H9 (cell line): Measurements from ENCODE around the gene HAGHL. TPM values are rescaled to one million over a fixed set of nuclear protein-coding genes. Genes with fewer than 3 reads are reported as not detected.
A peak's percentile ranks its signal among the peaks of the same experiment; 100 is the strongest.

ENCODE experiments used
- DNase-seq: peaks from one replicate; pipeline ENCODE4 v3.0.0-alpha.2; 2017
- H2AFZ ChIP-seq: one replicate; pipeline ENCODE4 v1.6.1; 2013; ENCODE audit warnings: mild to moderate bottlenecking, low read length, control low read depth, moderate library complexity
- H2AK5ac ChIP-seq: 2 replicates; pipeline ENCODE4 v1.6.1; 2013; ENCODE audit warnings: low read length, control low read depth, mixed read lengths; ENCODE audit not compliant: insufficient read length
- H2BK120ac ChIP-seq: one replicate; pipeline ENCODE4 v1.6.1; 2013; ENCODE audit warnings: low read depth, mild to moderate bottlenecking, low read length, control low read depth, inconsistent platforms; ENCODE audit not compliant: poor library complexity, severe bottlenecking
- H2BK12ac ChIP-seq: 2 replicates; pipeline ENCODE4 v1.6.1; 2013; ENCODE audit warnings: low read length, control low read depth, mixed read lengths, low read depth; ENCODE audit not compliant: insufficient read length
- H2BK15ac ChIP-seq: 2 replicates; pipeline ENCODE4 v1.6.1; 2013; ENCODE audit warnings: low read depth, low read length, control low read depth
- H2BK20ac ChIP-seq: one replicate; pipeline ENCODE4 v1.6.1; 2013; ENCODE audit warnings: low read depth, mild to moderate bottlenecking, low read length, control low read depth, inconsistent platforms; ENCODE audit not compliant: poor library complexity, severe bottlenecking
- H2BK5ac ChIP-seq: 2 replicates; pipeline ENCODE4 v1.6.1; 2013; ENCODE audit warnings: low read length, control low read depth, mixed read lengths; ENCODE audit not compliant: insufficient read length
- H3K14ac ChIP-seq: 2 replicates; pipeline ENCODE4 v1.6.1; 2013; ENCODE audit warnings: low read length, control low read depth; ENCODE audit not compliant: insufficient read depth
- H3K18ac ChIP-seq: 2 replicates; pipeline ENCODE4 v1.6.1; 2013; ENCODE audit warnings: low read depth, mild to moderate bottlenecking, mixed read lengths, low read length, control low read depth; ENCODE audit not compliant: insufficient read length
- H3K23ac ChIP-seq: 2 replicates; pipeline ENCODE4 v1.6.1; 2013; ENCODE audit warnings: low read length, control low read depth, mixed read lengths, low read depth; ENCODE audit not compliant: insufficient read length
- H3K23me2 ChIP-seq: 2 replicates; pipeline ENCODE4 v1.6.1; 2013; ENCODE audit warnings: low read depth, mild to moderate bottlenecking, mixed read lengths, low read length, control low read depth; ENCODE audit not compliant: insufficient read length, poor library complexity, severe bottlenecking
- H3K27ac ChIP-seq: 2 replicates; pipeline ENCODE4 v1.5.1; 2013; ENCODE audit warnings: low read length, control low read depth, mixed read lengths, low read depth; ENCODE audit not compliant: insufficient read length
- H3K27me3 ChIP-seq: 2 replicates; pipeline ENCODE4 v1.6.1; 2013; ENCODE audit warnings: low read length, control low read depth, inconsistent platforms; ENCODE audit not compliant: insufficient read depth
- H3K4ac ChIP-seq: 2 replicates; pipeline ENCODE4 v1.6.1; 2013; ENCODE audit warnings: low read depth, mild to moderate bottlenecking, control low read depth, inconsistent platforms, low read length, moderate library complexity
- H3K4me1 ChIP-seq: 2 replicates; pipeline ENCODE4 v1.6.1; 2013; ENCODE audit warnings: low read length, control low read depth, inconsistent platforms; ENCODE audit not compliant: insufficient read depth
- H3K4me2 ChIP-seq: 2 replicates; pipeline ENCODE4 v1.6.1; 2013; ENCODE audit warnings: low read length, control low read depth, mixed read lengths; ENCODE audit not compliant: insufficient read length, insufficient read depth
- H3K56ac ChIP-seq: 2 replicates; pipeline ENCODE4 v1.6.1; 2013; ENCODE audit warnings: low read depth, mild to moderate bottlenecking, mixed read lengths, low read length, control low read depth; ENCODE audit not compliant: insufficient read length
- H3K79me1 ChIP-seq: 2 replicates; pipeline ENCODE4 v1.6.1; 2013; ENCODE audit warnings: low read depth, mild to moderate bottlenecking, moderate library complexity, low read length, control low read depth, inconsistent platforms; ENCODE audit not compliant: insufficient read depth, poor library complexity, severe bottlenecking
- H3K79me2 ChIP-seq: 2 replicates; pipeline ENCODE4 v1.6.1; 2013; ENCODE audit warnings: low read length, control low read depth, inconsistent platforms; ENCODE audit not compliant: insufficient read depth
- H3K9ac ChIP-seq: 2 replicates; pipeline ENCODE4 v1.6.1; 2013; ENCODE audit warnings: low read length, control low read depth, mixed read lengths; ENCODE audit not compliant: insufficient read length; ENCODE audit errors: extremely low read depth
- H3K9me3 ChIP-seq: one replicate; pipeline ENCODE4 v1.6.1; 2013; ENCODE audit warnings: low read depth, low read length, inconsistent platforms; ENCODE audit not compliant: control insufficient read depth
- H3T11ph ChIP-seq: one replicate; pipeline ENCODE4 v1.6.1; 2013; ENCODE audit warnings: mild to moderate bottlenecking, low read length, control low read depth, inconsistent platforms
- H4K20me1 ChIP-seq: one replicate; pipeline ENCODE4 v1.6.1; 2013; ENCODE audit not compliant: control insufficient read depth, insufficient read length, insufficient read depth
- H4K5ac ChIP-seq: 2 replicates; pipeline ENCODE4 v1.6.1; 2013; ENCODE audit warnings: low read depth, mild to moderate bottlenecking, mixed read lengths, low read length, control low read depth; ENCODE audit not compliant: insufficient read length
- H4K8ac ChIP-seq: replicated peaks from 2 replicates; pipeline ENCODE4 v1.6.1; 2013; ENCODE audit warnings: low read length, control low read depth, mixed read lengths, low read depth; ENCODE audit not compliant: insufficient read length
- H4K91ac ChIP-seq: 2 replicates; pipeline ENCODE4 v1.6.1; 2013; ENCODE audit warnings: low read depth, mild to moderate bottlenecking, moderate library complexity, mixed read lengths, low read length, control low read depth; ENCODE audit not compliant: insufficient read length
- H3K27ac Mint-ChIP-seq, 3 experiments: 2 replicates in 2 of 3; 3 replicates in 1 of 3; pipeline ENCODE4 v1.8.0; 2020 to 2021; ENCODE audit warnings: mixed read lengths in 3 of 3, mild to moderate bottlenecking in 1 of 3, moderate library complexity in 1 of 3
- H3K27me3 Mint-ChIP-seq: 2 replicates; pipeline ENCODE4 v1.8.0; 2021; ENCODE audit warnings: low read depth, mild to moderate bottlenecking, moderate library complexity, mixed read lengths
- H3K36me3 Mint-ChIP-seq, 3 experiments: 2 replicates in 2 of 3; 3 replicates in 1 of 3; pipeline ENCODE4 v1.8.0; 2020 to 2021; ENCODE audit warnings: low read depth in 3 of 3, mixed read lengths in 3 of 3; ENCODE audit not compliant: insufficient read depth in 1 of 3
- H3K4me1 Mint-ChIP-seq, 2 experiments: 2 replicates each; pipeline ENCODE4 v1.8.0; 2020; ENCODE audit warnings: mixed read lengths in 2 of 2
- H3K4me3 Mint-ChIP-seq, 2 experiments: 2 replicates in 1 of 2; 3 replicates in 1 of 2; pipeline ENCODE4 v1.8.0; 2020 to 2021; ENCODE audit warnings: mild to moderate bottlenecking in 2 of 2, mixed read lengths in 2 of 2, moderate library complexity in 1 of 2
- H3K9me3 Mint-ChIP-seq, 2 experiments: 2 replicates in 1 of 2; 3 replicates in 1 of 2; pipeline ENCODE4 v1.8.0; 2020; ENCODE audit warnings: mild to moderate bottlenecking in 2 of 2, mixed read lengths in 2 of 2, moderate library complexity in 1 of 2
- WGBS: extraction: QIAGEN DNeasy Blood & Tissue Kit; methylation state at CpG from one replicate; pipeline ENCODE4 v1.1.7; 2013; ENCODE audit warnings: missing lambda C conversion rate, low lambda C conversion rate, mixed read lengths; ENCODE audit not compliant: insufficient read length; ENCODE audit errors: extremely low coverage; 5-methylcytosine and 5-hydroxymethylcytosine counted together
- total RNA-seq: library from RNA; stranded (reverse); gene quantifications from 2 replicates; pipeline ENCODE4 v1.2.1, GENCODE V29; 2021
- TF ChIP-seq, protein P1 (sequence below): fragments of 200-600 bp; sonication (generic); conservative IDR thresholded peaks from 3 replicates; pipeline ENCODE4 v1.8.0; 2021; ENCODE audit warnings: antibody characterized with exemption, mild to moderate bottlenecking

The HAGHL gene
- total RNA-seq, 1 experiment from 2014 or later, result 25.2 TPM

DNA sequence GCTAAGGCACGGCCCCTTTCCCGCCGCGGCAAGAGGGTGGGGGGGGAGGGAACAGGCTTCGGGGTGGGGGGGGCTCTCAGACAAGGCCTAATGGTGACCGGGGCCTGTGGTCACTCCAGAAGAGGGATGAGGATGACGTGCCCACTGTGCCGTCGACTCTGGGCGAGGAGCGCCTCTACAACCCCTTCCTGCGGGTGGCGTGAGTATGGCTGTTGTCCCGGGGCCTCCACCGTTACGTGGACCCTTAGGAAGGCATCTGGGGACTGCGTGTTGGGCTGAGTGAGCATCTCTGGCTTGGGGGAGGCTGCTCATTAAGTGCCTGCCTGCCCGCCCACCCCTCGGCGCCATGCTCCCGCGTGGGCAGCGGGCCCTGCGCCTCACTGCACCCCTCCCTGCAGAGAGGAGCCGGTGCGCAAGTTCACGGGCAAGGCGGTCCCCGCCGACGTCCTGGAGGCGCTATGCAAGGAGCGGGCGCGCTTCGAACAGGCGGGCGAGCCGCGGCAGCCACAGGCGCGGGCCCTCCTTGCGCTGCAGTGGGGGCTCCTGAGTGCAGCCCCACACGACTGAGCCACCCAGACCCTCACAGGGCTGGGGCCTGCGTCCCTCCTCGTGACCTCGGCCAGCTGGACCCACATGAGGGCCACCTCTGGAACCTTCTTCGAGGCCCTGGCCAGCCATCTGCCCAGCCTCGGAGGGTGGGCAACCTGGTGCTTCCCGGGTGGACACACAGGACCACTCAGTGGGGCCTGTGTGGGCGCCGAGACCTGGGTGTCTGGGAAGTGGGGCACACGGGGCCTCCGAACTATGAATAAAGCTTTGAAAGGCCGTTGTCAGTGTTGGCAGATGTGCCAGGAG lies 2.2 kb downstream of the HAGHL start:
- H2BK5ac ChIP-seq, result no peak overlapping the region
- no peak overlapping the region for H2BK15ac ChIP-seq
- H3T11ph ChIP-seq, result no peak overlapping the region
- H4K5ac ChIP-seq, result no peak overlapping the region
- H3K27ac ChIP-seq, result no peak overlapping the region
- no peak overlapping the region for H4K91ac ChIP-seq
- H3K23me2 ChIP-seq, result peaks cover 11% of the 10 kb centered on the region
- H3K4ac ChIP-seq, result no peak overlapping the region
- no peak overlapping the region for H3K23ac ChIP-seq
- H3K27me3 Mint-ChIP-seq, result peaks cover 12% of the 10 kb centered on the region
- H3K79me2 ChIP-seq, result no peaks in the 10 kb centered on the region
- peak overlapping the region; percentile 61 to 79 for H3K4me3 Mint-ChIP-seq
- no peaks in the 10 kb centered on the region for H3K9me3 ChIP-seq
- DNase-seq, result peak; percentile 58
- no peak overlapping the region for H2AK5ac ChIP-seq
- H3K4me1 ChIP-seq, result no peaks in the 10 kb centered on the region
- H3K9ac ChIP-seq, result no peak overlapping the region
- H3K4me1 Mint-ChIP-seq, result no peaks in the 10 kb centered on the region
- H4K20me1 ChIP-seq, result no peaks in the 10 kb centered on the region
- no peak overlapping the region for H4K8ac ChIP-seq
- TF ChIP-seq, protein P1, sequence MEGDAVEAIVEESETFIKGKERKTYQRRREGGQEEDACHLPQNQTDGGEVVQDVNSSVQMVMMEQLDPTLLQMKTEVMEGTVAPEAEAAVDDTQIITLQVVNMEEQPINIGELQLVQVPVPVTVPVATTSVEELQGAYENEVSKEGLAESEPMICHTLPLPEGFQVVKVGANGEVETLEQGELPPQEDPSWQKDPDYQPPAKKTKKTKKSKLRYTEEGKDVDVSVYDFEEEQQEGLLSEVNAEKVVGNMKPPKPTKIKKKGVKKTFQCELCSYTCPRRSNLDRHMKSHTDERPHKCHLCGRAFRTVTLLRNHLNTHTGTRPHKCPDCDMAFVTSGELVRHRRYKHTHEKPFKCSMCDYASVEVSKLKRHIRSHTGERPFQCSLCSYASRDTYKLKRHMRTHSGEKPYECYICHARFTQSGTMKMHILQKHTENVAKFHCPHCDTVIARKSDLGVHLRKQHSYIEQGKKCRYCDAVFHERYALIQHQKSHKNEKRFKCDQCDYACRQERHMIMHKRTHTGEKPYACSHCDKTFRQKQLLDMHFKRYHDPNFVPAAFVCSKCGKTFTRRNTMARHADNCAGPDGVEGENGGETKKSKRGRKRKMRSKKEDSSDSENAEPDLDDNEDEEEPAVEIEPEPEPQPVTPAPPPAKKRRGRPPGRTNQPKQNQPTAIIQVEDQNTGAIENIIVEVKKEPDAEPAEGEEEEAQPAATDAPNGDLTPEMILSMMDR, result peak; percentile 17; the same call in 1 of the 3 replicates
- H3K9me3 Mint-ChIP-seq, result no peaks in the 10 kb centered on the region
- no peak overlapping the region for H2BK12ac ChIP-seq
- H2BK20ac ChIP-seq, result no peak overlapping the region
- H3K18ac ChIP-seq, result no peak overlapping the region
- no CpG with 5 or more reads among the region's 55 CpGs for WGBS
- H3K14ac ChIP-seq, result no peak overlapping the region
- H3K56ac ChIP-seq, result no peak overlapping the region
- no peaks in the 10 kb centered on the region for H3K79me1 ChIP-seq
- H3K4me2 ChIP-seq, result peak overlapping the region; percentile 87
- no peaks in the 10 kb centered on the region for H3K27me3 ChIP-seq
- H3K27ac Mint-ChIP-seq, result no peak overlapping the region
- H2AFZ ChIP-seq, result no peak overlapping the region
- peaks cover 0 to 8% (median 0%) of the 10 kb centered on the region in 3 experiments; a peak in 2 of 7 replicates for H3K36me3 Mint-ChIP-seq
- no peak overlapping the region for H2BK120ac ChIP-seq
